HPDE6-E6E7 (cell line): Measurements from ENCODE around the gene STARD4.

Source experiments
- DNase-seq: peaks from one replicate; pipeline ENCODE4 v3.0.0; 2011; ENCODE audit warnings: missing footprints; ENCODE audit errors: extremely low spot score

The STARD4 gene

GRCh38 chr5:111472096-111472495 lies 40.2 kb downstream of the STARD4 start:
- no peak for DNase-seq

- no peak for DNase-seq
Observed at GRCh38 chr5:111469903-111470302, 42.4 kb downstream of the STARD4 start.

GRCh38 chr5:111469293-111469896 lies 42.9 kb downstream of the STARD4 start:
- DNase-seq, result no peak

GRCh38 chr5:111463311-111463710 lies 49.0 kb downstream of the STARD4 start:
- no peak for DNase-seq

DNA sequence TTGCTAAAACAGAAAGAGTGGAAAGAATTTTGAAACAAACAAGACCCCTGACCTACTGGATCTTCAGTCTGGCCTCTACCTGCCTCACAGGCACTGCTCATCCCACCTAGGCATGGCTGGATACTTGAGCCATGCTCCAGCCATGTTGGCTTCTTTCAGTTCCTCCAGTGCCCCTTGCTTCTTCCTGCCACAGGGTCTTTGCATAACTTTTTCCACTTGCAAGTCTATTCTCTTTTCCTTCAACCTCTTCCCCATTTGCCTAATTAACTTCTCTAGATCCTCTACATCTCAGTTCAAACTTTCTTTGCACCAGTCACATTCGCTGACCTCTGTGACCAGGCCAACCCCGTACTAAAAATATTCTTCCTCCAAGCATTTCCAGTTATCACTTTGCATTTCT lies 50.4 kb downstream of the STARD4 start:
- DNase-seq, result no peak

DNA sequence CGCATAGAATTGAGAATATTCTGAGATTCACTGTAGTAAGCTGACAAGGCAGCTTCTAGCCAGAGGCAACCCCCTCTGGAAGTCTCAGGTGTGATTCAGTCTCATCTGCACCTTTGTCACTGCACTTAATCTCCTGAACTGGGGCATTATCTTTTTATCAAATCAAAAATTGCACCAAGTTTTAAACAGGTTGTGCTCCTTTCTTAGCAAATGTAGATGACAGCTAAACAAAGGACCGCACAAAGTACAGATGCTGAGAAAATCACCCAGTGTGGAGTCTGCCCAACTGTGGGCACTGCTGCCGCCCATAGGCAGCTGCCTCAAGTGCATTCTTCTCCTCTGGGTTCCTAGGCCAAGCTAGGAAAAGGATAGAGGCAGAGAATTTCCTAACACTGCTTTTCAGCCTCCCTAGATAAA lies 51.1 kb downstream of the STARD4 start:
- peak; percentile 48 for DNase-seq

- no peak for DNase-seq
Observed at GRCh38 chr5:111454776-111455175, 57.6 kb downstream of the STARD4 start.

DNA sequence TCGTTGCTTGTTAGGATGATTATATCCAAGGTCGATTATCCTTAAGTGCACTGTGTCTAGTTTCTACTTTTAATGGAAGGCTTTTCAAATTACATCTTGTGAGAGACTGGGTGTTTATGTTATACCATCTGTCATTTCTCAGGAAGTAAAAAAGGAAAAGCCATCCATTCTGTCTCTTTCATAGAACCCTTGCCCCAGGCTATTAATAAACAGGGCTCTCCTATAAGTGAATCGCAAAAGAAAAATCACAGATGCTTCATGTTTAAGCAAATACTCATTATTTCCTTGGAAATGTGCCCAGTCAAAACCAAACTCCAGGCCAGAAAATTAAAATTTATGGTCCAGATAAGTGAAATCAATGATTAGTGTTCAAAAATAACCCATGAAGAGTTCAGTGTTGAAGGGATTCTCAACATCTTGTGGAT lies 58.1 kb downstream of the STARD4 start:
- no peak for DNase-seq

GRCh38 chr5:111453747-111454146 lies 58.6 kb downstream of the STARD4 start:
- DNase-seq, result no peak

DNA sequence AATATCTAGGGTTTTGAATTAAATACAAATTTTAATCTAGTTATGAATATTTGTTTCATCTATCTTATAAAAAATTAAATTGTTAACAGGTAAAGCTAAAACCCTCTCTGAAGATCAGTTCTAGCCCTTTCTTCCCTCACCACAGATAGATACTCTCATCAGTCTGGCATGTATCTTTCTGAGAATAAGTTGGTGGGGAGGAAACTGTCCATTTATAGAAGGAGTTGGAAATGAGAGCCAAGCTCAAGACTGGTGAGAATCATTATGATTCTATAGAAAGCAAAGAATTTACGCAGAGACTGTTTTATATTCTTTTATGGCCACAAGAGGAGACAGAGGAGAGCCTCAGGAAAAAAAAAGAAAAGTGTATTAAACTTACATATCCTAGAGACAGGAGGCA lies 59.0 kb downstream of the STARD4 start:
- DNase-seq, result no peak

DNA sequence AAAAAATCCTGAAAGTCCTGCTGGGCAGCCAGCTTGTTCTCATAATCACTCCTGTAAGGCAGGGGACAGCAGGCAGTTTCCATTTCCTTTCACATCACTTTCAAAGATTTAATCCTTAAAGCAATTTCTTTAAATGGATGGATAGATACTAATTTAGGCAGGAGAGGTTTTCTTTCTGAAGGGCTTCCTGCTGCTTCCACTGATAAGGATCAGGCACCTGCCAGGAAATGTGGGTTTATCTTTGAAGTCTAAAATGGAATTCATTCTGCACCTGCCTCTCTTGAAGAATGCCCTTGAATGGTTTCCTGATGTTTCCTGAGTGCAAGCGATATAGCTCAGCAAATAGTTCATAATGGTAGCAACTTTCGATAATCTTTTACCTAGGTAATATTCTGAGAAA lies 64.5 kb downstream of the STARD4 start:
- no peak for DNase-seq

GRCh38 chr5:111447099-111447498 lies 65.2 kb downstream of the STARD4 start:
- no peak for DNase-seq
